ENCODE measurements around the gene UMAD1.

The UMAD1 gene

GRCh38 chr7:7614018-7614741, 26.4 kb upstream of the UMAD1 start:
- Histone ChIP-seq H3K9ac (ENCODE audit: low read depth, low read length) (no peak overlapping the region), H4K20me1 (ENCODE audit: insufficient read depth, low read length) (no peaks in the 10 kb centered on the region), H3K27ac (ENCODE audit: low read length) (no peak overlapping the region), H3K4me2 (ENCODE audit: insufficient read depth, low read length) (no peak overlapping the region), H3K4me1 (ENCODE audit: insufficient read depth, low read length) (peaks cover 21% of the 10 kb centered on the region), H3K4me3 (ENCODE audit: low read depth in 1 of 2, low read length in 2 of 2) (no peak overlapping the region), H2AFZ (ENCODE audit: low read depth, low read length) (no peak overlapping the region), H3K79me2 (ENCODE audit: insufficient read depth, low read length) (no peaks in the 10 kb centered on the region), H3K36me3 (ENCODE audit: insufficient read depth, low read length) (no peaks in the 10 kb centered on the region), H3K27me3 (ENCODE audit: insufficient read depth, low read length, poor library complexity) (no peaks in the 10 kb centered on the region), H3K9me3 (ENCODE audit: insufficient read depth, low read length, severe bottlenecking) (no peaks in the 10 kb centered on the region)
- ATAC-seq (ENCODE audit: insufficient read depth, low read depth) (no peak), DNase-seq (no peak)
- TF ChIP-seq EZH2 (IDR thresholded peaks at IDR 0.05; ENCODE audit: borderline replicate concordance, low read depth, low read length, severe bottlenecking) (no peak), CTCF (IDR thresholded peaks at IDR 0.05; ENCODE audit: borderline replicate concordance, extremely low read depth, low read length, poor library complexity, severe bottlenecking) (no peak)

GRCh38 chr7:7617550-7617949, 23.0 kb upstream of the UMAD1 start:
- DNase-seq (peak; percentile 16), ATAC-seq (ENCODE audit: insufficient read depth, low read depth) (peak; percentile 96)
- no peaks in the 10 kb centered on the region for H3K79me2 ChIP-seq (ENCODE audit: insufficient read depth, low read length)
- peak overlapping the region; percentile 54 for H3K4me2 ChIP-seq (ENCODE audit: insufficient read depth, low read length)
- H3K36me3 ChIP-seq (ENCODE audit: insufficient read depth, low read length) = no peaks in the 10 kb centered on the region
- H3K27ac ChIP-seq (ENCODE audit: low read length) = no peak overlapping the region; the same call in 1 of the 2 replicates
- TF ChIP-seq CTCF (IDR thresholded peaks at IDR 0.05; ENCODE audit: borderline replicate concordance, extremely low read depth, low read length, poor library complexity, severe bottlenecking) = no peak
- TF ChIP-seq EZH2 (IDR thresholded peaks at IDR 0.05; ENCODE audit: borderline replicate concordance, low read depth, low read length, severe bottlenecking) = no peak
- H3K9me3 ChIP-seq (ENCODE audit: insufficient read depth, low read length, severe bottlenecking) = no peaks in the 10 kb centered on the region
- no peak overlapping the region for H3K4me3 ChIP-seq (ENCODE audit: low read depth in 1 of 2, low read length in 2 of 2)
- H3K9ac ChIP-seq (ENCODE audit: low read depth, low read length) = no peak overlapping the region
- no peak overlapping the region for H2AFZ ChIP-seq (ENCODE audit: low read depth, low read length)
- H4K20me1 ChIP-seq (ENCODE audit: insufficient read depth, low read length) = no peaks in the 10 kb centered on the region
- peaks cover 21% of the 10 kb centered on the region for H3K4me1 ChIP-seq (ENCODE audit: insufficient read depth, low read length)
- H3K27me3 ChIP-seq (ENCODE audit: insufficient read depth, low read length, poor library complexity) = no peaks in the 10 kb centered on the region

- Histone ChIP-seq H3K27ac (ENCODE audit: low read length) (no peak overlapping the region), H3K9ac (ENCODE audit: low read depth, low read length) (no peak overlapping the region), H3K79me2 (ENCODE audit: insufficient read depth, low read length) (no peaks in the 10 kb centered on the region), H3K36me3 (ENCODE audit: insufficient read depth, low read length) (no peaks in the 10 kb centered on the region), H3K9me3 (ENCODE audit: insufficient read depth, low read length, severe bottlenecking) (no peaks in the 10 kb centered on the region), H3K27me3 (ENCODE audit: insufficient read depth, low read length, poor library complexity) (no peaks in the 10 kb centered on the region), H4K20me1 (ENCODE audit: insufficient read depth, low read length) (no peaks in the 10 kb centered on the region), H3K4me1 (ENCODE audit: insufficient read depth, low read length) (peaks cover 21% of the 10 kb centered on the region), H2AFZ (ENCODE audit: low read depth, low read length) (no peak overlapping the region), H3K4me2 (ENCODE audit: insufficient read depth, low read length) (no peak overlapping the region), H3K4me3 (ENCODE audit: low read depth in 1 of 2, low read length in 2 of 2) (no peak overlapping the region)
- ATAC-seq (ENCODE audit: insufficient read depth, low read depth) (no peak), DNase-seq (no peak)
- TF ChIP-seq CTCF (IDR thresholded peaks at IDR 0.05; ENCODE audit: borderline replicate concordance, extremely low read depth, low read length, poor library complexity, severe bottlenecking) (no peak), EZH2 (IDR thresholded peaks at IDR 0.05; ENCODE audit: borderline replicate concordance, low read depth, low read length, severe bottlenecking) (no peak)
These were observed 22.1 kb upstream of the UMAD1 start for GRCh38 chr7:7618410-7618809.

Data from DND-41 (cell line).